ENCODE data around the gene CREB3.

CREB3 gene

DNA sequence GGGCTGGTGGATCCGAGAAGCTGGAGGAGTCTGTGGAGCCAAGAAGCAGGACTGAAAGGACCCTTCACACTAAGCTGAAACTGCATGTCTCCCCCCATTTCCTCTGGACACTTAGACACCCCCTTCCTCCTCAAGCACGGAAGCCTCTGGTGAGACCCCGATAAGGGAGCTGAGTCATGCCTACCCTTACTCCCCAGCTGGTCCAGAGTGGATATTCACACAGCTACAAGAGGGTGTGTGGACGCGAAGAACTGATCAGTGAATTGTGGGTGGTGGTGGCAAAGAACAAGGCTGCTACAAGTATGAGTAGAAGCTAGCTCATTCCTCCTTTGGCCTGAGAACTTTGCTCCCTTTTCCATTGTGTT is 4.8 kb upstream of the CREB3 start:
- peak; percentile 40 for DNase-seq (ENCODE audit: low spot score)

DNA sequence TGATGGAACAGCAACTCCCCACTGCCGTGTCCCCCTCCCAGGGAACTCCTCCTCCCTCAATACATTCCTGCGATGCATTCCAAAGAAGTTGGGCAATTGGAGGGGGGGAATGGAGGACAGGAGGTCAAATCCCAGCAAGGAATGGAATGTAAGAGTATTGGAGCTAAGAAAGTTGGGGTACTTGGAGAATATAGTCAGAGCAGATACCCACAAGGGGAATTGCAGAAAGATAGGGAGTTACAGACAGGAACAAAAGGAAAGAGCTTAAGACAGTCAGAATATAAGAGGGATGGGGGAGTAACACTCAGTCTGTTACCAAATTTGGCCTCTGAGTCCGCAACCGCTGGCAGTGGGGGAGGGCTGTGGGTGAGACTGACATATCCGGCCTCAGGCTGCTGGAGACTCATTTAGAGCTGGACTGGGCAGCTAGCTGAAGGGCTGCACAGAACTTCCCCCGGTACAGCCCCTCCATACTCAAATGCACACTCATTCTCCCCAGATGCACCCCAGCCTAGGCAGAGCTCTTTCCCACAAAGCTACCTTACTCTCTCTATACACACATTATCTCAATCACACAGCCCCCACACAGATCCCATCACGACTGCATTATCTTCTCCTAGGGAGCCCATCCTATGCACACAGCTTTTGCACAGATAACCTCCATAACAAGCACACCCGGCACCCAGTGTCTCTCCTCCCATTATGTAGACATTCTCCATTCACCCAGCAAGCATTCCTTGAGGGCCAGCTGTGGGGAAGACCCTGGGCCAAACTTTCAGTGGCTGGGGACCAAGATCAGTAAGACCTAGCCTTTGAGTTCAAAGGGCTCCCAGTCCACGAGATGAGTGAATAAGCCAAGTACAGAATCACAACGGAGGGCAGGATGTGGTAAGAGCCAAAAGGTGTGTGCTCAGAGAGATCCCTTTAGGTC is 4.2 kb upstream of the CREB3 start:
- peak; percentile 92 for DNase-seq (ENCODE audit: low spot score)

DNA sequence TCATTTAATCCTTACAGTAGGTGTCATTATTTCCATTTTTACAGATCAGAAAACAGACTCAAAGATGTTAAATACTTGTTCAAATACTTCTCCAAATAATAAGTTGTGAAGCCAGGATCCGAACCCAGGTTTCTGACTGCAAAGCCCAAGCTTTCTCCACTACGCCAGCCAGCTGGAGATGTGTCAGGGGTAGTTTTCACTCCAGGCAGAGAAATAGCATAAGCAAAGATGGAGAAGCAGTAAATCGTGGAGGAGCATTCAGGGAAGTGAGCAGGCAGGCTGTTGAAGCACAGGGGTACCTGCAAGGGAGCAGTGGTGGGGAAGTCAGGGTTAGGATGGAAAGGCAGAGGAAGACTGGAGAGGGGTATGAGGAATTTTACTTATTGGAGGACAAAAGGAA is 3.4 kb upstream of the CREB3 start:
- DNase-seq (ENCODE audit: low spot score): no peak

DNA sequence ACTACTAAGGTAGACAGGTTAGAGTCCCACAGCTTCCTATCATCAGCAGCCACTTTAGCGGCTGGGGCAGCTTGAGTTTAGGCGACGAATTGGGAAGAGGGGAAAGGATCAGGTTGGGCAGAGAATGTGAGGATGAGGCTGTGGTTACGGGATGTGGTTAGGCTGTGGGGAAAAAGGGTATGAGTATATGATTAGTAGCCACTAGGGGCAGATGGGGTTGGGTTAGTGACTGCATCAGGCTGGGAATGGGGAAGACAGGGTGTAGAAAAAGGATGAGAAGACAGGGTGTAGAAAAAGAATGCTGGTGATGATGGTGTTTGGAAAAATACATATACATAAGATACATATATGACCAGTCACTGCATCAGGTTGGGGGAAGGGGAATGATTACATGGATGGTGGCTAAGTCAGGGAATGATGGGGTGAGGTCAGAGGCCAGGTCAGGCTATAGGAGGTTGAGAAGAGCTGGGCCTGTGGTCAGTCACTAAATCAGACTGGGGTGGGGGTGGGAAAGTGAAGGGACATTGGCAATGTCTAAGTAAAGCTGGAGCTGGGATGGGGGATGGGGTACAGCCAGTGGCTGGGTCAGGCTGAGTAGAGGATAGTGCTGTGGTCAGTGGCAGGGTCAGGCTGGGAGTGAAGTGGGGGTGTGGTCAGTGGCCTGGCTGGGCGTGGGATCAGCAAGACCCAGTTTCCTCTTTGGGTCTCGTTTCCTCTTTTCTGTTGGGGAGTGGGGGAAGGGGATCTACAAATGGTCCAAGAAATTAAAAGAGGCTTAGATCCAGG is 2.6 kb upstream of the CREB3 start:
- peak; percentile 90 for DNase-seq (ENCODE audit: low spot score)

DNA sequence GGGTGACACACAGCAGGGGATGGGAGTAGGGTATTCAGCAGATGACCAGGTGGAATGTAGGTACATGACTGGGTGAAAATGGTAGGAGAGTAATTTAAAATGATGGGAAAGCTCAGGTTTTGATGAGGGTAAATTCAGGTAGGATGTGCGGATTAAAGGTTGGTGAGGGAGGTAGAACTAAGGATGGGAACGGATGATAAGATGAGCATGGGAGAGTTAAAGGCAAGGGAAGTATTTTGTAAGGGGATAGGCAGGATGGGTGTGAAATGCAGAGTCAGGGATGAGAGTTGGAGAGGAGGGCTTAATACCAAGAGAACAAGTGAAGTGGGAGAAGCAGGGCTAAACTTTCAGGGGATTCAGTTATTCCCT is 2.0 kb upstream of the CREB3 start:
- DNase-seq (ENCODE audit: low spot score): no peak

DNA sequence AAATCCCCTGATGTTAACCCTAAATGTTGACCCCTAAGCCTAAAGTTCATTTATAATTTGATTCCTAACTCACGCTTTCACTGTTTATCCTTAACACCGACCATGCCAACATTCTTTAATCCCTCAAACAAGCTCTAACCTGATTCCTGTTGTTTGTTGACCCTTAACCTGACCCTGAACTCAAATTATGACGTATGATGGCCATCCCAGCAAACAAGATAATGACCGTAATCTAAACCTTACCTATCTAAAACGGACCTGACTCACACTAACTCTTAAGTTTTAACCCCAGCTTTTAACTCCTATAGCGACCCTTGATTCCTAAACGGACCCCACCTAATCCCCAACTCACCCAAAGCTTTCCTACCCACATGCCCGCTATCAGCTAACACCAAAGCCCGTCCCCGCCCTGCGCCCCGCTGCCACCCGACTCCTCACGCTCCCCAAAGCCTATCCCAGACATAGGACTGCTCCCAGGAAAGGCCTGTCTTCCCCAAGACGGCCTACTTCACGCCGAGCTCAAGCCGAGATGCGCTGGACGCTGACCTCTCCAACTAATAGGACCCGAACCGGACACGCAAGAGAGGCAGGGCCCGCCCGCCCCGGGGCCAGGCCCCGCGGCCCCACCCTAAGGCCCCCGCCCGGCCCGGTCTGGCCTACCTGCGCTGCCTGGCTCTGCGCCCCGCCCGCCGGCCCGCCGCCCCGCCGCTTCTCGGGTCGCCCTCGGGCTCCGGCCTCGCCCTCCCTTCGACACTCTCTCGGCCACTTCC is 866 bp upstream of the CREB3 start:
- DNase-seq (ENCODE audit: low spot score): no peak

DNA sequence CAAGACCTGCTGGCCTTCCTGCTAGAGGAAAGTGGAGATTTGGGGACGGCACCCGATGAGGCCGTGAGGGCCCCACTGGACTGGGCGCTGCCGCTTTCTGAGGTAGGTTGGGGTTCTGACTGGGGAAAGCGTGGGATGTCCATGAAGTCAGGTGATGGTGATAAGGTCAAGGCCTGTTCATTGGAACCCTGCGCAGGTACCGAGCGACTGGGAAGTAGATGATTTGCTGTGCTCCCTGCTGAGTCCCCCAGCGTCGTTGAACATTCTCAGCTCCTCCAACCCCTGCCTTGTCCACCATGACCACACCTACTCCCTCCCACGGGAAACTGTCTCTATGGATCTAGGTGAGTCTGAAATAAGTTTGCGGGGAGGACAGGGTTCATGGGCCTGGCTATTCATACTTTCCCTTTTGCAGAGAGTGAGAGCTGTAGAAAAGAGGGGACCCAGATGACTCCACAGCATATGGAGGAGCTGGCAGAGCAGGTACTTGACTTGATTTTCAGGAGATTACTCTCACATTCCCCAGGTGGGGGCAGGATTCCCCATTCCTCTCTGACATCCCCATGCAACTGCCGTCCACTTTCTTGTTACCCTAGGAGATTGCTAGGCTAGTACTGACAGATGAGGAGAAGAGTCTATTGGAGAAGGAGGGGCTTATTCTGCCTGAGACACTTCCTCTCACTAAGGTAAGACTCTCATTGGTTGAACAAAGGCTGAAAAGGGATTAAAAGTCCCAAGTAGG is 505 bp downstream of the CREB3 start:
- peak; percentile 57 for DNase-seq (ENCODE audit: low spot score)

- no peak for DNase-seq (ENCODE audit: low spot score)
These were observed 1.6 kb downstream of the CREB3 start for GRCh38 chr9:35734096-35734495.

DNA sequence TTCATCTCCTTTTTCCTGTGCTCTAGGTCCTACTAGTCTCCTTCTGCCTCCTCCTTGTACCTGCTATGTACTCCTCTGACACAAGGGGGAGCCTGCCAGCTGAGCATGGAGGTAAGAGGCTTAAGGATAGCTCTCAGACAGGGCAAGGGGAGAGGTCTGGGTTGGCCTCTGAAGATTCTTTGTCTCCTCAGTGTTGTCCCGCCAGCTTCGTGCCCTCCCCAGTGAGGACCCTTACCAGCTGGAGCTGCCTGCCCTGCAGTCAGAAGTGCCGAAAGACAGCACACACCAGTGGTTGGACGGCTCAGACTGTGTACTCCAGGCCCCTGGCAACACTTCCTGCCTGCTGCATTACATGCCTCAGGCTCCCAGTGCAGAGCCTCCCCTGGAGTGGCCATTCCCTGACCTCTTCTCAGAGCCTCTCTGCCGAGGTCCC is 3.8 kb downstream of the CREB3 start:
- DNase-seq (ENCODE audit: low spot score): peak; percentile 82

DNA sequence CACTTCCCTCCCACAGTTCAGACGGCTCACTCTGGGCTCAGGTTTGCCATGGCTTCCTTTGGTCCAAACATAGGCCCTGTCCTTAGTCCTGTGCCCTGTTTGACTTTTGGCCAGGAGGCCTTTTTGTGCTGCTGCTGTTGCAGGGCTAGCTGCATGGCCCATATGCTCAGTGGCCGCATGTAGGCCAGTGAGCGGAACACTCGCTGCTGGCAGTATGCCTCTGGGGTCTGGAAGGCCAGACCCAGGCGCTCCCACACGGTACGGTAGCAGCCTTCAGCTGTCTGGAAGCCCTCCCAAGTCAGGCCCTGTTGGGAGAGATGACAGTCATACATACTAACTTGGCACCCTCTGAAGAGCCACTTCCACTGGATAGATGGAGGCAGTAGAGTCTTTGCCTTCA is 4.7 kb downstream of the CREB3 start:
- no peak for DNase-seq (ENCODE audit: low spot score)

- DNase-seq (ENCODE audit: low spot score): no peak
These were observed 5.7 kb downstream of the CREB3 start for GRCh38 chr9:35738186-35738585.

DNA sequence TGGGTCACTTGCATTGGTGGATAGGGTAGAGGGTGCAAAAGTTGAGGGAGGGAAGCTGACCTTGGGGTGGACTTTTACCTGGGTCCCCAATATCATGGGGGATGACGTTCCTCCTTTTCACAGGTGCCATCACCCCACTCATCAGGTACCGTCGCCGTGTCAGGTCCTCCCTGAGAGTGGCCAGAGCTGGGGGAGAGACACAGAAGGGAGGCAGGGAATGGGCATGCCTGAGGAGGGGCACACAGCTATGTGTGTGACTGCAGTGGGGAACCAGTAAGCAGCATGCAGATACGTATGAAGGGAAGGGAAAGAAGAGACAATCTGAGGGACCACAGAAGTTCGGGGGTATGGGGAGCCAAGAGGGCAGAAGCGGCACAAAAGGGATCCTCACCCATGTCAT is 6.5 kb downstream of the CREB3 start:
- no peak for DNase-seq (ENCODE audit: low spot score)

DNA sequence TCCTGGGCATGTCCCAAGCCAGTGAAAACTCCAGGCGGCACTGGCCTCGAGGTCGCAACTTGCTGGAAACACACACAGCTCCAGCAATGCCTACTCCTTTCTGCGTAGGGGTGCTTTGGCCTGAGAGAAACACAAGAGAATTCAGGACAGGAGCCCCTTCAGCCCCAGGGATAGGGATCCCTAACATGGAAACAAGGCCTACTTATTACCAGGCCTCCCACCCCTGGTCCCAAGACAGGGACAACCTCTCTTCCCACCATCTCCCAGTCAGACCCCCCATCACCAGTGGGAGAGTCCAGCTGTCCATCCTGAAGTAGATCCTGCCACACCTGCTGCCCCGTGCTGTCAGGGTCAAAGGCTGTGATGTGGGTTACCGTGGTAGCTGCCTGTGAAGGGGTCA is 7.8 kb downstream of the CREB3 start:
- DNase-seq (ENCODE audit: low spot score): no peak

DNA sequence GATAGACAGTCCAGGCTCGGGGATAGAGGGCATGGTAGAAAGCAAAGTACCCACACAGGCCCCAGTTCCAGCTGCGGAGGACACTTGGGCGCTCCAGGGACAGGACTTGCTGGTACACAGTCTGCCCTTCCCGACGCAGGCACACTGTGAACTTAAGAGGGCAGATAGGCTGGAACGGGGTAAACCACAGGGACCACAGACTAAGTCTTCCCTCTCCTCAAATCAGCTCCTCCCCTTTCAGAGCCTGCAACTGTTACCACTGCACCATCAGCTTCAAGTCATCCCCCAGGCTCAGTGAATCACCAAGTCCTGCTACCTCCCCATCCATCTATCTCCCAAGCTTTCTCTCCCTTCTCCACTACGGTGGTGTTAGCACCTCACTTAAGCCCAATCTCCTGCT is 9.3 kb downstream of the CREB3 start:
- DNase-seq (ENCODE audit: low spot score): no peak

GRCh38 chr9:35743452-35743851 is 11.0 kb downstream of the CREB3 start:
- DNase-seq (ENCODE audit: low spot score): no peak

GRCh38 chr9:35743880-35744518 is 11.5 kb downstream of the CREB3 start:
- no peak for DNase-seq (ENCODE audit: low spot score)

GRCh38 chr9:35745569-35745968 is 13.1 kb downstream of the CREB3 start:
- DNase-seq (ENCODE audit: low spot score): no peak

DNA sequence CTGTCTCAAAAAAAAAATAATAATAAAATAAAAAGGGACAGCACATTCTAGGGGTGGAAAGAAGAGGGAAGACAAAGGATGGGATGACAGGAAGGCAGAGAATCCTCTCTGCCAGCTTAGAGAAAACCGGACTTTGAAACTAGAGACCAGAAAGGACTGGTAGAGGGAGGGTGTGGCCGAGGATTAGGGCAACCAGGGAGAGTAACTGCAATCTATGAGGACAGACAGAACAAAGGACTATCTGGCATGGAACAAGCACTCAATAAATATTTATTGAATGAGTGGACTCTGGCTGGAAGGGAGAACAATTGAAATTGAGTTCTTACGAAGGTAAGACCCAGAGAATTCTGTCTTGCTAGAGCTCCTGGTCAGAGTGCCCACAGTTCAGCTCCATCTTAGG is 14.1 kb downstream of the CREB3 start:
- no peak for DNase-seq (ENCODE audit: low spot score)

DNA sequence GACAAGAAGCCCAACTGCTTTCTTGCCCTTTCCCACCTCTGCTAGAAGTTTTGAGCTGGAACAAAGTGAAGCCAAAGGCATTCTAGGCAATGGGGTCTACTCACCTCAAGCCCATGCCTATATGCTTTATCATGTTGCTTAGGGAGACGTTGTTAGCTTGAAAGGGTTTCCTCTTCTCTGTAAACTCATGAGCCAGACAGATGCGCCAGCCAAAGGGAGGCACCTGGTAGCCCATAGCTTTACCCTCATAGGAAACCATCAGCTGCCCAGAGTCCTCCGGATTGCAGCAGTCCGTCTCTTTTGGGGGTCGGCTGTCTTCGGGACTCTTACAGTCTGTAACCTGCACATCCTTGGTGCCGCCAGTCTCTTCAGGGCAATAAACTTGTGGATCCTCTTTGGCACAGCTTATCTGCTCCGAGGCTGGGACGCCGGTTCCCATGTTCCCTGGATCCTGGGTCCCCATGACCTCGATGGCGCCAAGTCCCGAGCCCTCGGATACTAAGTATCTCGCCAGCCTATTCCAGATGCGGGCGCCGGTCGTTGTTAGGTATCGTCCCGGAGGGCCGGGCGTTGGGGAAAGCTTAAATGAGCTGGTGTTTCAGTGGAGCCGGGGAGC is 15.9 kb downstream of the CREB3 start:
- DNase-seq (ENCODE audit: low spot score): no peak

DNA sequence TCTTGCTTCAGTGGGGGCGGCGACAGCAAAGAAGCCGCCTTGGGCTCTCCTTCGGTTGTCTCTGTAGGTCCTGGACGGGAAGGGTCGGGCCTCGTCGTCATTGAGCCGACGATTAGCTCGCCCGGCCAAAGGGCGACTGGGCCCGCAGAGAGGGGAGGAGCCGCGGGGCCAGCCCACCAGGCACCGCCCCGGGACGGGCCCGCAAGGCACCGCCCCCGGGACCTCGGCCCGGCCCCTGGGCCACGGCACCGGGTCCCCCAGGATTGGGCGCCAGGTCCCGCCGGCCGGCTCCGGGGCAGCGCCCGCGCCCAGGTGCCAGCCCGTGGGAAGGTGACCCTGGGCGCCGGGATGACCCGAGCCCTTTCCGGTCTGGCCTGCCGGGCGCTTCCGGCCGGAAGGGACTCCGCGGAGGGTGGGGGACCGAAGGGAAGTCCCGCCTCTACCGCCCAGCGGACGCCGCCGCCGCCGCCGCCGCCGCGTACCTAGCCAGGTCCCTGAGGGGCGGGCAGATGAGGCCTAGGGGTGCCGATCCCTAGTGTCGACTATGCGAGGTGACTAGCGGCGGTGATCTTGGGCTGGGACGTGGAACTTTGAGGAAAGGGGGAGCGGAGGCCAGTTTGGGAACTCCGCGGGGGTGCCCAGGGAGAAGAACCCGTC is 16.5 kb downstream of the CREB3 start, which contains the start of the genes GBA2 and RGP1:
TSS of gene GBA2 (minus strand) at position 371 of the 657 bp plus-strand sequence. CDS start 524 bp downstream, outside the sequence.
TSS of gene RGP1 (plus strand) at position 430 of the 657 bp plus-strand sequence. CDS start 469 bp downstream, outside the sequence.
- peak; percentile 93 for DNase-seq (ENCODE audit: low spot score)
